Esophagus muscularis mucosa (tissue), 4 donors: Measurements from ENCODE around the gene DIRAS2. TPM values are rescaled to one million over a fixed set of nuclear protein-coding genes. Genes with fewer than 3 reads are reported as not detected.

Experiments
- DNase-seq: peaks from one replicate; pipeline ENCODE4 v3.0.0-alpha.2; 2017; ENCODE audit errors: extremely low spot score
- H3K27ac ChIP-seq, 4 donors: fragments of 200-600 bp; sonication (generic); replicated peaks in 1 of 4; 1 replicate in 3 of 4; 2 replicates in 1 of 4; pipeline ENCODE4 v1.5.1; 2016 to 2019; ENCODE audit warnings: mild to moderate bottlenecking in 1 of 4
- H3K27me3 ChIP-seq, 4 donors: fragments of 200-600 bp; sonication (generic); one replicate each; pipeline versions ENCODE4 v1.5.1 to v1.6.0; 2016 to 2019
- H3K36me3 ChIP-seq, 4 donors: fragments of 200-600 bp; sonication (generic); one replicate each; pipeline ENCODE4 v1.5.1; 2016 to 2019
- H3K4me1 ChIP-seq, 4 donors: fragments of 200-600 bp; sonication (generic); one replicate each; pipeline ENCODE4 v1.5.1; 2016 to 2019
- H3K4me3 ChIP-seq, 4 donors: fragments of 200-600 bp; sonication (generic); 1 replicate in 2 of 4; 2 replicates in 2 of 4; pipeline ENCODE4 v1.5.1; 2016 to 2019; ENCODE audit warnings: mild to moderate bottlenecking in 4 of 4, moderate library complexity in 1 of 4
- H3K9me3 ChIP-seq, 4 donors: fragments of 200-600 bp; sonication (generic); 1 replicate in 3 of 4; 2 replicates in 1 of 4; pipeline ENCODE4 v1.5.1; 2016 to 2019
- EP300 ChIP-seq: sonication (generic); formaldehyde crosslinking; IDR thresholded peaks from one replicate; pipeline ENCODE4 v1.6.1; 2017; ENCODE audit warnings: antibody characterized with exemption
- POLR2A ChIP-seq: fragments of 450-650 bp; IDR thresholded peaks from one replicate; pipeline ENCODE4 v1.6.1; 2017; ENCODE audit warnings: antibody characterized with exemption, moderate library complexity, mild to moderate bottlenecking, low read depth
- POLR2AphosphoS5 ChIP-seq, 2 donors: sonication (generic); formaldehyde crosslinking; IDR thresholded peaks; one replicate each; pipeline ENCODE4 v1.6.1; 2017; ENCODE audit warnings: antibody characterized with exemption in 2 of 2
- WGBS: methylation state at CpG from one replicate; pipeline ENCODE4 v1.1.5; 2018; 5-methylcytosine and 5-hydroxymethylcytosine counted together
- intact Hi-C: fragments of 100-400 bp; cut with DNase I; formaldehyde crosslinking; loops from one replicate; pipeline ENCODE4 v1.15.1; 2023
- total RNA-seq, 4 donors: library from RNA; depleted of rRNA; stranded (reverse); fragments of >200 nt; gene quantifications; one replicate each; pipeline versions ENCODE4 v1.1.0 to v1.2.1, GENCODE V29; 2016
- TF ChIP-seq, protein P1 (sequence below), 3 experiments: fragments of 200-600 bp in 2 of 3; fragments of 450-650 bp in 1 of 3; sonication (generic) in 2 of 3; IDR thresholded peaks; one replicate each; pipeline ENCODE4 v1.5.1; 2017 to 2019; ENCODE audit warnings: antibody characterized with exemption in 3 of 3, mild to moderate bottlenecking in 2 of 3, moderate library complexity in 1 of 3

DIRAS2 gene
- total RNA-seq, 4 donors from 2014 or later = 0.17 TPM; not detected in 3

DNA sequence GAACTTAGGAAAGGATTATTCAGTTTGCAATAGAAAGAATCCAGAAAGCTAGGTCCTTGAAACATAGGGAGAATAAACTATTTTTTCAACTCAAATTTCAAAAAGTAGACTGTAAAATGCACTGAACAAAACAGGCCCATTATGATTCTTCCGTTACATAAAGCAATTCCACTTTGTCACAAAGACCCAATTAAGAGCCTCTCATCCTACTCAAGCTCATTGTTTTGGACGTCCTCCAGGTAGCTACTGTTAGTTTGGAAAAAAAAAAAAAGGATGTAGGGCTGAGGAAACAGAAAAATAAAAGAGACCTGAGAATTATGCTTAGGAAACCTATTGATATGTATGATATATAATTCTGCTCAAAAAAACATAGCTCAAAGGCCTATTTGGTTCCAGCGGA is 74.0 kb downstream of the DIRAS2 start:
- Histone ChIP-seq H3K9me3 (no peaks in the 10 kb centered on the region), H3K4me3 (no peak overlapping the region), H3K27me3 (no peaks in the 10 kb centered on the region), H3K36me3 (no peaks in the 10 kb centered on the region), H3K4me1 (no peaks in the 10 kb centered on the region), H3K27ac (no peak overlapping the region)
- TF ChIP-seq POLR2A (no peak), POLR2AphosphoS5 (IDR thresholded peaks at IDR 0.05) (no peak), EP300 (no peak)
- TF ChIP-seq, protein P1, sequence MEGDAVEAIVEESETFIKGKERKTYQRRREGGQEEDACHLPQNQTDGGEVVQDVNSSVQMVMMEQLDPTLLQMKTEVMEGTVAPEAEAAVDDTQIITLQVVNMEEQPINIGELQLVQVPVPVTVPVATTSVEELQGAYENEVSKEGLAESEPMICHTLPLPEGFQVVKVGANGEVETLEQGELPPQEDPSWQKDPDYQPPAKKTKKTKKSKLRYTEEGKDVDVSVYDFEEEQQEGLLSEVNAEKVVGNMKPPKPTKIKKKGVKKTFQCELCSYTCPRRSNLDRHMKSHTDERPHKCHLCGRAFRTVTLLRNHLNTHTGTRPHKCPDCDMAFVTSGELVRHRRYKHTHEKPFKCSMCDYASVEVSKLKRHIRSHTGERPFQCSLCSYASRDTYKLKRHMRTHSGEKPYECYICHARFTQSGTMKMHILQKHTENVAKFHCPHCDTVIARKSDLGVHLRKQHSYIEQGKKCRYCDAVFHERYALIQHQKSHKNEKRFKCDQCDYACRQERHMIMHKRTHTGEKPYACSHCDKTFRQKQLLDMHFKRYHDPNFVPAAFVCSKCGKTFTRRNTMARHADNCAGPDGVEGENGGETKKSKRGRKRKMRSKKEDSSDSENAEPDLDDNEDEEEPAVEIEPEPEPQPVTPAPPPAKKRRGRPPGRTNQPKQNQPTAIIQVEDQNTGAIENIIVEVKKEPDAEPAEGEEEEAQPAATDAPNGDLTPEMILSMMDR (IDR thresholded peaks at IDR 0.05) = no peak
- DNase-seq = no peak
- WGBS = 75% methylated on average over 3 of the region's 3 CpGs
- intact Hi-C loops = no loop called here

DNA sequence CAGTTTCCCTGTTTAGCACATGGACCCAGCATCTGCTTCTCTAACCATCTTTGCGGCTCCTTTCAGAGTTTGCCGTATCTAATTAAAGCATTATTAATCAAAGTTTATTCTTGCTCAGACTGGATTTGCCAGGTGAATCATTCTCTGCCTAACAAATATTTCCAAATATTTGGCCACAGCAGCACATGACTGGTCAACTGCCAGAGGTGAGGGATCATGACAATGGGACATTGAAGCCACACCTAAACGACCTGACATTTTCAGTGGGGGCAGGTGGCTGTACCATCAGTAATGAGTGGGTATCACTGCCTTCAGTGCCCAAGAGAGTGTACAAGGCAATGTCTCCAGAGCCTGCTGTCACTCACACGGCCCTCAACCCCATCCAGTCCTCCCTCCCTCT is 80.4 kb downstream of the DIRAS2 start:
- no peak overlapping the region for H3K4me3 ChIP-seq
- 89% methylated on average over 4 of the region's 4 CpGs for WGBS
- no peaks in the 10 kb centered on the region for H3K27me3 ChIP-seq
- intact Hi-C loops = no loop called here
- no peak for DNase-seq
- no peaks in the 10 kb centered on the region for H3K4me1 ChIP-seq
- H3K9me3 ChIP-seq = no peaks in the 10 kb centered on the region
- H3K36me3 ChIP-seq = no peaks in the 10 kb centered on the region
- H3K27ac ChIP-seq = no peak overlapping the region
- no peak for TF ChIP-seq EP300
- no peak for TF ChIP-seq POLR2AphosphoS5 (IDR thresholded peaks at IDR 0.05)
- TF ChIP-seq POLR2A = no peak
- TF ChIP-seq, protein P1 (IDR thresholded peaks at IDR 0.05) = no peak

Other genes with a start within 250 kb of the DIRAS2 start
- gene SYK, start 159.0 kb upstream of the DIRAS2 start, total RNA-seq = 10 to 100 TPM in 1 of 4 donors, 1 to 10 TPM in 3; 7.0 to 16.6 (median 8.7) TPM